ENCODE measurements around the gene MRPL28. TPM values are rescaled to one million over a fixed set of nuclear protein-coding genes. Genes with fewer than 3 reads are reported as not detected.
"Not testable (repeated sequence)": the region's sequence is repeated elsewhere in the genome, so short reads cannot be mapped to it uniquely, and the experiment has no call there.

The MRPL28 gene
- total RNA-seq, 1 experiment from 2014 or later, result 357 TPM

DNA sequence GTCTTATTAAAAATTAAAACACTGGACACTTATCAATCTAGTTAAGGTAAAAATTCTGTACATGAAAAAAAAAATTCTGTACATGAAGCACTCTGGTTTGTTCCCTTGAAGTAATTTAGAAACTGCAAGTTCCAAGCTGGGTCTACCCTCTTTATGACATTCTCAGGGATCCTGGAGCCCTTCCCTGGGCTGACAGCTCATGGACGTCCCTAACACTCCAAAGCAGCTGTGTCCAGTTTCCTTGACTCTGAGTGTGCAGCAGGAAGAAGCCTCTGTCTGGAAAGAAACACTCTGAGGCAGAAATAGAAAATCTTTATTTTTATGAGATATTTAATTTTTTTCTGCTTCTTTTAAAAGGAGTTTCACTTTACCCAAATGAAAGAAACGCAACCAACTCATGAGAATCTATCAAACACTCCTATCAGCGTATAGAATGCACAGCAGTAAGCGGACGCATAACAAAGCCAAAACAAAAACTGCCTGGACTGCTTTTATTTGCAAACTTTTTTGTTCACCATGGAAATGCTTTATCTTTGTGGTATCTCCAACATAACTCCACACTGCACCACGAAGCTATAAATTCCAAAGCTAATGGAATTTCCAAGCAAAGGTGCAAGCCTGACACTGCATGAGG lies 39.0 kb downstream of the MRPL28 start:
- in situ Hi-C loops (cut with HindIII; ENCODE audit: low pct_unique_long_range_greater_than_20kb, low sequenced_read_pairs); DNase-seq (ENCODE audit: low read depth): not testable (repeated sequence)

DNA sequence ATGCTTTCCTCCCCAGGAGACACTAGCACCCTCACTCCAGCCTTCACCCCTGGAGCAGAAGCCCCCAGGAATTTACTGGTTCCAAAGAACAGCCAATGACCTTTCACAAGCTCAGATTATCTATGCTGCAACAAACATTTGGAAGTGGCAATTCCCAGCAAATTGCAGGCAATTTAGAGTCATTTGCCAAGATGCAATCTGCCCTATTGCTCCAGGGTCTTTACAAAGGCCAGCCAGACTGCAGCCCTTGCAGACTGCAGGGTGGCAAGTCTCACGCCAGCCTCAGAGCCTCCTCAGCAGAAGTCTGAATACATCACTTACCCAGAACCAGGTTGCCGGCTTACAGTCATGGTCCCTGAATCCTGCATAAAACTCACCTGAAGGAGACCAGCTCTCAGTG lies 39.6 kb downstream of the MRPL28 start:
- DNase-seq (ENCODE audit: low read depth), result no peak
- in situ Hi-C loops (cut with HindIII; ENCODE audit: low pct_unique_long_range_greater_than_20kb, low sequenced_read_pairs), result no loop called here

DNA sequence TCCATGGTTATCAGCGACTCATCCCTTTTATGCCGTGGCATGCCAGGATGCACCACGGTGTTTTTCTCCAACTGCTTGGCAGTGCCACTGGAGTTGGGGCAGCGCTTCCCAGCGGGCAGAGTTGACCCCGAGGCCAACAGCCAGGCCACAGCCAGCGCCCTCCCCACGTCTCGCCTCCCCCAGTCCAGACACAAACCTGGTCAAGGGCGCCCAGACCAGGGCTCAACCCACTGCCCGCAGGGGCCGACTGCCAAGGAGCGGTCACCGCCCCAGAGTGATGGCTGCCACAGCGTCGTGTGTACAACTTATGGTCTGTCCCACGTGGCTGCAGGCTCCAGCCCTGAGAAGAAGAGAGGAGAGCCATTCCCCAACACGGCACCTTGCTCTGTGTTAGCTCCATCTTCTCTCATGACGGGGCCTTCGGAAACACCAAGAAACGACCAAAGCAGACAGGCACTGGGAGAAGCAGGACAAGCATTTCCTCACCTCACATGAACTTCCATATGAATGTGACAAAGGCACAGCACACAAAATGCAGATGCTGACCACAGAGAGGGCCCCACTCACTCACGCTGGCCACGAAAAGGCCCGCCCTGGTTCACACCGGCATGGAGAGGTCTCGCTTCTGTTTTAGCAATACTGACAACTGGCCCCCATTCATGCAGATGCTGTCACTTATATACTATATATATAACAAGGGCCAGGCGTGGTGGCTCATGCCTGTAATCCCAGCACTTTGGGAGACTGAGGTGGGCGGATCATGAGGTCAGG lies 44.8 kb downstream of the MRPL28 start:
- in situ Hi-C loops (cut with HindIII; ENCODE audit: low pct_unique_long_range_greater_than_20kb, low sequenced_read_pairs), result no loop called here
- no peak for DNase-seq (ENCODE audit: low read depth)

DNA sequence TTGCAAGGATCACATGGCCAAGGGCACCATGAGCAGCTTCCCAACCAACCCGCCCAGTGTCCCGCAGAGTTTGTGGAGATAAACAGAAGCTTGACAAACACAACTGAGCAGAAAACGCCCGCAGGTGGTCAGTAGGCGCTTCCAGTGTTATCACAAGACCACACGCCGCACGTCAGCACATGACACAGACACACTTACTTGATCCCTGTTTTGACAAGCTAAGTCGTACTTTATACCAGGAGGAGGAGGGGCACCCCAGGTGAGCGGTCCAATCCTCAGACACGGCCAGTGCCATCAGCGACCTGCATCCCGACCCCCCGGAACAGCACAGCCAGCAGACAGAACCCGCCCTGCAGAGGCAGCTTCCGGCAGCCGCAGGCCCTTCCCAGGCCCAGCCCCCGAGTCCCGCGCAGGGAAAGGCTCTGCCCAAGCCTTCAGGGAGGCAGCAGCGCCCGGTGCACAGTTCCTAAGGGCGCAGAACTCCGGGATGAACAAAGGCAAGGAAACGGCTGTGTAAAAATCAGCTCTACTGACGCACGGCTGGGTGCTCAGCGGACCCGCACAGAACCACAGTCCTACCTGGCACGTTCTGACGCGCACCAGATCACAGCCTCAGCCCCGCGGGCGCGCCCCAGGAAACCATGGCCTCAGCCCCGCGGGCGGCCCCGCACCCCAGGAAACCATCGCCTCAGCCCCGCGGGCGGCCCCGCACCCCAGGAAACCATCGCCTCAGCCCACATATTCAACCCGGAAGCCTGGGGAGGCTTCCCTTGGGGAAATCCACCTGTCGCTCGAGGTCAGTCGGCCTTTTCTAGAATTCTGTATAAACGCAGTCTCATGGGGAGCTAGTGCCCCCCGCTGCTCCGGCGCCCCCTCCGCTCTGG lies 45.6 kb downstream of the MRPL28 start:
- in situ Hi-C loops (cut with HindIII; ENCODE audit: low pct_unique_long_range_greater_than_20kb, low sequenced_read_pairs), result no loop called here
- no peak for DNase-seq (ENCODE audit: low read depth)

DNA sequence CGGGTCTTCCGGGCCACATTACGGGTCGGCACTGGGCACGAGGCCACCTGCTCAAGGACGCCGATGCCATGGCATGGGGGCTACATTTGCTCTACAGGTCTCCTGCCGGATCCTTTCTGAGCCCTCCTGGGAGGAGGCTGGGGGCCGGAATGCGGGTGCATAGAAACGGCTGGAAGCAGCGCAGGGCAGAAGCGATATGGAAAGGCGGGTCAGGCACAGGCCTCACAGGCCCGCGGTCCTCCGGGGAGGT lies 46.2 kb downstream of the MRPL28 start:
- DNase-seq (ENCODE audit: low read depth), result no peak
- in situ Hi-C loops (cut with HindIII; ENCODE audit: low pct_unique_long_range_greater_than_20kb, low sequenced_read_pairs), result no loop called here

DNA sequence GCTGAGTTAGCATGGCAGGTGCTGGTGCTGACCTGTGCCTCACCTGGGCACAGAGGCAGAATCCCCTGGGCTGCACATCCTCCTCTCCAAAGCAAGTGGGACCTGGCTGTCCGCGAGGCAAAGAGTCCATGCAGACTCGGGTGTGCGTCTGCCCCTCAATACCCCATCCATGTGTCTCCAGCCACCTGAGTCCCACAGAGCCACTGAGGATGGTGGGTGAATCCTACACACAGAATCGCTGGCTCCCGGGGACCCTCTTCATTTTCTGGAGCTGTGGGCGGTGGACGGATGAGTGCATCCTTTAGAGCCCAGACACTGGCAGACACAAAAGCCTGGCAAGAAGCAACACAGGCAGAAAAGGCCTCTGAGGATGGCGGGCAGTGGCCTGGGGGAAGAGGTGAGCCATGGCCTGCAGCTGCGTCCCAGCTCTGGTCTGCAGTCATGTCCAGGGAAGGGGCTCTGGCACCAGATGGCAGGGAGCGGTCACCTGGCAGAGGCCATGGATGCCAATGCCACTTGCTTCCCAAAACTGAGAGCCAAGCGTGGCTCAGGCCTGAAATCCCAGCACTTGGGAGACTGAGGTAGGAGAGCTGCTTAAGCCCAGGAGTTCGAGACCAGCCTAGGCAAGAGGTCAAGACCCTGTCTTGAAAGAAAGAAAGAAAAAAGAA lies 47.7 kb downstream of the MRPL28 start:
- no peak for DNase-seq (ENCODE audit: low read depth)
- in situ Hi-C loops (cut with HindIII; ENCODE audit: low pct_unique_long_range_greater_than_20kb, low sequenced_read_pairs), result no loop called here

DNA sequence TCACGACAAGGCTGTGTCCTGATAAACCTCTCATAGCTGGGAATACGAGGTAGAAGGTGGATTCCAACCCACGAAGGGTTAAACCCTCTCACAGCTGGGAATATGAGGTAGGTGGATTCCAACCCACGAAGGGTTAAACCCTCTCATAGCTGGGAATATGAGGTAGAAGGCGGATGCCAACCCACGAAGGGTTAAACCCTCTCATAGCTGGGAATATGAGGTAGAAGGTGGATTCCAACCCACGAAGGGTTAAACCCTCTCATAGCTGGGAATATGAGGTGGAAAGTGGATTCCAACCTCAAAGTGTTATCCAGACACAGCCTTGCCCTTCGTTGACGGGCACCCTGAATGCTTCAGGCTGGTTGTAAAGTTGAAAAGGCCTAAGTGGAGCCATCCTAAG lies 48.8 kb downstream of the MRPL28 start:
- in situ Hi-C loops (cut with HindIII; ENCODE audit: low pct_unique_long_range_greater_than_20kb, low sequenced_read_pairs), result no loop called here
- no peak for DNase-seq (ENCODE audit: low read depth)

DNA sequence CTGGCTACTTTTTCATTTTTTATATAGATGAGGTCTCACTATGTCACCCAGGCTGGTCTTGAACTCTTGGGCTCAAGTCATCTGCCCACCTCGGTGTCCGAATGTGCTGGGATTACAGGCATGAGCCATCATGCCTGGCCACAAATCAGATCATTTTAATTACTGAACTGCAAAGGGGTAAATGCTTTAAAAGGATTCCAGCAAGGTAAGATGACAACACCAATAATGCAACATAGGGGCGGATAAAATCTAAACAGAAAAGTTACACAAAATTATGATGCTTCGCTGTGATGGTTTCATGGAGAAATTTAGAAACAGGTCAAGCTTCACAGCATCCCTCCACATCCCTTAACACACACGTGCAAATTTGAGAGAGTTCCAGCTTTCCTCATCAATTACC lies 50.1 kb downstream of the MRPL28 start:
- in situ Hi-C loops (cut with HindIII; ENCODE audit: low pct_unique_long_range_greater_than_20kb, low sequenced_read_pairs), result no loop called here
- DNase-seq (ENCODE audit: low read depth), result no peak

DNA sequence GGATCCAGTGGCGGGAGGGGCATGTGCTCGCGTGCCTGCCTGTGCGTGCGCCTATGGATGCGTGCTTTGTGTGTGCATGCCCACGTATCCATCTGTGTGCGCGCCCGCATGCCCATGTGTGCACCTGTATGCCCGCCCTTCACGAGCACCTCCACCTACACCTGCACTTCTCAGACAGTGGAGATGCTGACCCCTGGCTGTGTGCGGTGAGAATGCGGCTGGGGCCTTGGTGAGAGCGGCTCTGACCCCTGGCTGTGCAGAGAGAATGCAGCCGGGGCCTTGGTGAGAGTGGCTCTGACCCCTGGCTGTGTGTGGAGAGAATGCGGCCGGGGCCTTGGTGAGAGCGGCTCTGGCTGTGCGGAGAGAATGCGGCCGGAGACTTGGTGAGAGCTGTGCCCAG lies 51.7 kb downstream of the MRPL28 start:
- in situ Hi-C loops (cut with HindIII; ENCODE audit: low pct_unique_long_range_greater_than_20kb, low sequenced_read_pairs), result no loop called here
- DNase-seq (ENCODE audit: low read depth), result peak; percentile 19

DNA sequence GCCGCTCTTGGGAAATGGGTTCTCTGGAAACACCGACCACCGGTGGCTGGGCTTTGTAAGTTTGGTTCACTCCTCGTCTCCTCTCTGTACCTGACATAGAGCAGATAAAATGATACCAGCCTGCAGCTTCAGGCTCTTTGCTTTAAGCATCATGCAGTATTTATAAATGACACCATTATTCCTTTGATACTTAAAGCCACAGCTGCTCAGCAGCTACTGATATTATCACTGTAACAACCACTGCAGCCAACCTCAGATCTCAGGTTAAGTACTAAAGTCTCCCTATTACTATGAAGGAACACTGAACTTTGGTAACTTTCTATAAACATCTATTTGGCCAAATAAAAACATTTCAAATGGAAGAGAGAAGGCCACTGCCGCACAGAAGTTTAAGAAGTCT lies 52.8 kb downstream of the MRPL28 start:
- DNase-seq (ENCODE audit: low read depth), result no peak
- in situ Hi-C loops (cut with HindIII; ENCODE audit: low pct_unique_long_range_greater_than_20kb, low sequenced_read_pairs), result no loop called here

Other genes starting within 250 kb of the MRPL28 start
- gene NPRL3, start 231.9 kb downstream of the MRPL28 start, total RNA-seq (2014; rRNA removed; shearing (Covaris generic); ENCODE audit: low replicate concordance), result 7.9 and 12.4 TPM in 2 replicates
- gene HBZ, start 217.9 kb downstream of the MRPL28 start, total RNA-seq (2014; rRNA removed; shearing (Covaris generic); ENCODE audit: low replicate concordance), result not detected in 2 replicates
- gene HBM, start 204.6 kb downstream of the MRPL28 start, total RNA-seq (2014; rRNA removed; shearing (Covaris generic); ENCODE audit: low replicate concordance), result not detected in 2 replicates
- gene HBA2, start 197.7 kb downstream of the MRPL28 start, total RNA-seq (2014; rRNA removed; shearing (Covaris generic); ENCODE audit: low replicate concordance), result not detected in 2 replicates
- not detected in 2 replicates for gene HBA1, start 193.9 kb downstream of the MRPL28 start, total RNA-seq (2014; rRNA removed; shearing (Covaris generic); ENCODE audit: low replicate concordance)
- not detected in 2 replicates for gene HBQ1, start 190.1 kb downstream of the MRPL28 start, total RNA-seq (2014; rRNA removed; shearing (Covaris generic); ENCODE audit: low replicate concordance)
- gene LUC7L, start 141.1 kb downstream of the MRPL28 start, total RNA-seq (2014; rRNA removed; shearing (Covaris generic); ENCODE audit: low replicate concordance), result 30.2 and 32.7 TPM in 2 replicates
- 168 and 231 TPM in 2 replicates for gene FAM234A, start 135.7 kb downstream of the MRPL28 start, total RNA-seq (2014; rRNA removed; shearing (Covaris generic); ENCODE audit: low replicate concordance)
- gene RGS11, start 94.6 kb downstream of the MRPL28 start, total RNA-seq (2014; rRNA removed; shearing (Covaris generic); ENCODE audit: low replicate concordance), result 1.1 and 3.6 TPM in 2 replicates
- not detected in 2 replicates for gene ARHGDIG, start 89.9 kb downstream of the MRPL28 start, total RNA-seq (2014; rRNA removed; shearing (Covaris generic); ENCODE audit: low replicate concordance)
- 0.74 TPM in 1 of 2 replicates, not detected in the other for gene PDIA2, start 87.4 kb downstream of the MRPL28 start, total RNA-seq (2014; rRNA removed; shearing (Covaris generic); ENCODE audit: low replicate concordance)
- 82.2 and 84.5 TPM in 2 replicates for gene AXIN1, start 17.8 kb downstream of the MRPL28 start, total RNA-seq (2014; rRNA removed; shearing (Covaris generic); ENCODE audit: low replicate concordance)
- 100.0 and 111 TPM in 2 replicates for gene PGAP6, start 11.4 kb upstream of the MRPL28 start, total RNA-seq (2014; rRNA removed; shearing (Covaris generic); ENCODE audit: low replicate concordance)
- gene NME4, start 26.7 kb upstream of the MRPL28 start, total RNA-seq (2014; rRNA removed; shearing (Covaris generic); ENCODE audit: low replicate concordance), result 42.0 and 59.6 TPM in 2 replicates
- 9.8 and 33.7 TPM in 2 replicates for gene DECR2, start 31.3 kb upstream of the MRPL28 start, total RNA-seq (2014; rRNA removed; shearing (Covaris generic); ENCODE audit: low replicate concordance)
- gene RAB11FIP3, start 55.1 kb upstream of the MRPL28 start, total RNA-seq (2014; rRNA removed; shearing (Covaris generic); ENCODE audit: low replicate concordance), result 37.5 and 77.1 TPM in 2 replicates
- gene CAPN15, start 157.2 kb upstream of the MRPL28 start, total RNA-seq (2014; rRNA removed; shearing (Covaris generic); ENCODE audit: low replicate concordance), result 60.1 and 70.1 TPM in 2 replicates
- gene PRR35, start 189.9 kb upstream of the MRPL28 start, total RNA-seq (2014; rRNA removed; shearing (Covaris generic); ENCODE audit: low replicate concordance), result not detected in 2 replicates
- gene NHLRC4, start 196.5 kb upstream of the MRPL28 start, total RNA-seq (2014; rRNA removed; shearing (Covaris generic); ENCODE audit: low replicate concordance), result 1.2 and 4.0 TPM in 2 replicates
- gene PIGQ, start 199.4 kb upstream of the MRPL28 start, total RNA-seq (2014; rRNA removed; shearing (Covaris generic); ENCODE audit: low replicate concordance), result 53.4 and 65.5 TPM in 2 replicates
- 22.4 and 33.2 TPM in 2 replicates for gene RAB40C, start 219.5 kb upstream of the MRPL28 start, total RNA-seq (2014; rRNA removed; shearing (Covaris generic); ENCODE audit: low replicate concordance)